Tibial artery (tissue), 4 donors: ENCODE results near the gene POGLUT3.

Source experiments
- DNase-seq, 2 donors: peaks; one replicate each; pipeline ENCODE4 v3.0.0-alpha.2; 2019
- H3K27ac ChIP-seq, 2 donors: fragments of 200-600 bp; sonication (generic) in 1 of 2; 1 replicate in 1 of 2; 2 replicates in 1 of 2; pipeline ENCODE4 v1.5.1; 2018 to 2019; ENCODE audit warnings: mild to moderate bottlenecking in 1 of 2
- H3K27me3 ChIP-seq, 2 donors: fragments of 200-600 bp; sonication (generic) in 1 of 2; one replicate each; pipeline versions ENCODE4 v1.5.1 to v1.6.0; 2016 to 2019
- H3K36me3 ChIP-seq, 3 donors: fragments of 200-600 bp; sonication (generic) in 2 of 3; one replicate each; pipeline ENCODE4 v1.5.1; 2016 to 2019; ENCODE audit warnings: mild to moderate bottlenecking in 2 of 3
- H3K4me1 ChIP-seq, 4 donors: fragments of 200-600 bp; sonication (generic) in 2 of 4; 1 replicate in 3 of 4; 2 replicates in 1 of 4; pipeline ENCODE4 v1.5.1; 2016 to 2019
- H3K4me3 ChIP-seq, 2 donors: fragments of 200-600 bp; sonication (generic) in 1 of 2; 1 replicate in 1 of 2; 2 replicates in 1 of 2; pipeline ENCODE4 v1.5.1; 2018 to 2019; ENCODE audit warnings: mild to moderate bottlenecking in 2 of 2
- H3K9me3 ChIP-seq, 3 donors: fragments of 200-600 bp; sonication (generic) in 1 of 3; one replicate each; pipeline ENCODE4 v1.5.1; 2016 to 2019
- intact Hi-C: fragments of 100-400 bp; cut with DNase I; formaldehyde crosslinking; loops from one replicate; pipeline ENCODE4 v1.15.0; 2023; ENCODE audit warnings: low total_unique reads
- TF ChIP-seq, protein P1 (sequence below), 2 experiments: fragments of 200-600 bp in 1 of 2; fragments of 450-650 bp in 1 of 2; IDR thresholded peaks; one replicate each; pipeline ENCODE4 v1.5.1; 2017 to 2019; ENCODE audit warnings: antibody characterized with exemption in 2 of 2, mild to moderate bottlenecking in 1 of 2, moderate library complexity in 1 of 2

POGLUT3 gene

DNA sequence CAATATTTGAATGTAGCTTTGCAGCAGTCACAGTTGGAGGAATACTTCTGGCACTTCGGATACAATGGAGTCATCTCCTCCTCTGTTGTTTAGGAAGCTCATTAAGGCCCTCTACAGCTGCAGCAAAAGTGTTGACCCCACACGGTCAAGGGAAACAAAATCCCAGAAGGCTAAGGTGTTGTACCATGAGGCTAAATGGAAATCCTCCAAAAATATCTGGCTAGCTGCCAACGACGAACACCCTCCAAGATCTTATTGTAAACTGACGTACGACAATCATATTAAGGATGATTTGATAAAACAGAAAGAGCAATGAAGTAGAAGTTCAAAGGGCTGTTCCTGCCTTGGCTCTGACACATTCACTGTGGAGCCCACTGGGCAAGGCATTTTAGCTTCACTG lies 4.0 kb downstream of the POGLUT3 start:
- peaks cover 0 to 14% (median 6%) of the 10 kb centered on the region in 4 donors for H3K4me1 ChIP-seq
- no peak for DNase-seq
- H3K27ac ChIP-seq, result no peak overlapping the region
- no peaks in the 10 kb centered on the region for H3K9me3 ChIP-seq
- peaks cover 7 to 17% (median 13%) of the 10 kb centered on the region in 3 donors for H3K36me3 ChIP-seq
- H3K27me3 ChIP-seq, result no peaks in the 10 kb centered on the region
- no peak overlapping the region for H3K4me3 ChIP-seq
- TF ChIP-seq, protein P1, sequence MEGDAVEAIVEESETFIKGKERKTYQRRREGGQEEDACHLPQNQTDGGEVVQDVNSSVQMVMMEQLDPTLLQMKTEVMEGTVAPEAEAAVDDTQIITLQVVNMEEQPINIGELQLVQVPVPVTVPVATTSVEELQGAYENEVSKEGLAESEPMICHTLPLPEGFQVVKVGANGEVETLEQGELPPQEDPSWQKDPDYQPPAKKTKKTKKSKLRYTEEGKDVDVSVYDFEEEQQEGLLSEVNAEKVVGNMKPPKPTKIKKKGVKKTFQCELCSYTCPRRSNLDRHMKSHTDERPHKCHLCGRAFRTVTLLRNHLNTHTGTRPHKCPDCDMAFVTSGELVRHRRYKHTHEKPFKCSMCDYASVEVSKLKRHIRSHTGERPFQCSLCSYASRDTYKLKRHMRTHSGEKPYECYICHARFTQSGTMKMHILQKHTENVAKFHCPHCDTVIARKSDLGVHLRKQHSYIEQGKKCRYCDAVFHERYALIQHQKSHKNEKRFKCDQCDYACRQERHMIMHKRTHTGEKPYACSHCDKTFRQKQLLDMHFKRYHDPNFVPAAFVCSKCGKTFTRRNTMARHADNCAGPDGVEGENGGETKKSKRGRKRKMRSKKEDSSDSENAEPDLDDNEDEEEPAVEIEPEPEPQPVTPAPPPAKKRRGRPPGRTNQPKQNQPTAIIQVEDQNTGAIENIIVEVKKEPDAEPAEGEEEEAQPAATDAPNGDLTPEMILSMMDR (IDR thresholded peaks at IDR 0.05), result no peak
- intact Hi-C loops, result loop anchor here (10.0 kb wide), 1 partner anchor 171 kb away; the partner anchor contains the start of gene DDX10

DNA sequence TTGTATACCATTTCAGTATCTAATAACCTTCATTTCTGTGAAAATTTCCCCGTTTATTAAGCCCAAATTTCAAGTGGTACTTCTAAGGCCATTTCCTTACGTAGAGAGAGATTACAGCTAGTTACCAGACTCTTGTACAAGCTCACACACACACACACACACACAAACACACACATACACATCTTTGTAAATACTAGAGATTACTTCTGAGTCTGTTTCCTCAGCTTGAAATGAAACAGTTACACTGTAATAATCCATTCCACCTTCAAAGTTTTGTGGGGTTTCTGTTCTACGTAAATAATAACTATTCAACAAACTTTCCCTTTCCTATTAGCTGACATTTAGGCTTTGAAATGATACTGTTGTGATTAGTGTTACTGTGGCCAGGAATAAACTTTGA lies 6.2 kb downstream of the POGLUT3 start:
- no peak overlapping the region for H3K4me3 ChIP-seq
- intact Hi-C loops, result loop anchor here (10.0 kb wide), 1 partner anchor 173 kb away; the partner anchor contains the start of gene DDX10
- DNase-seq, result no peak
- no peak overlapping the region for H3K27ac ChIP-seq
- no peaks in the 10 kb centered on the region for H3K27me3 ChIP-seq
- no peaks in the 10 kb centered on the region for H3K9me3 ChIP-seq
- TF ChIP-seq, protein P1 (IDR thresholded peaks at IDR 0.05), result no peak
- peaks cover 22 to 30% (median 27%) of the 10 kb centered on the region in 3 donors for H3K36me3 ChIP-seq
- H3K4me1 ChIP-seq, result peaks cover 0 to 11% (median 5%) of the 10 kb centered on the region in 4 donors

DNA sequence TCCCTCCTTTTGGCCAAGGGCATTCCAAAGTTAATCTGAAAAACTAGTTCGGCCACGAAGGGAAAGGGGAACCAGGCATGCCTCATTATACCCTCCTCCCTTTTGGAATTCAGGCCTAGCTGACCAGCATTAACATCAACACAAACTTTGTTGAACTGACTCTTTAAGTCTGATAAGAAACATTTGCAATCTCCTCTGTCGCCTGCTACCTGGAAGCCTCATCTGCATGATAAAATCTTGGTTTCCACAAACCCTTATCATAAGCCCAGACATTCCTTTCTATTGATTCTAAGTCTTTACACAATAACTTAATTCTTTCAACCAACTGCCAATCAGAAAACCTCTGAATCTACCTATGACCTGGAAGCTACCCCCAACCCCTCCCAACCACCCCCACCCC lies 11.4 kb downstream of the POGLUT3 start:
- Histone ChIP-seq H3K27ac (no peak overlapping the region), H3K27me3 (no peaks in the 10 kb centered on the region), H3K4me1 (no peaks in the 10 kb centered on the region), H3K36me3 (peaks cover 62 to 75% (median 72%) of the 10 kb centered on the region in 3 donors), H3K9me3 (no peaks in the 10 kb centered on the region), H3K4me3 (no peak overlapping the region)
- TF ChIP-seq, protein P1 (IDR thresholded peaks at IDR 0.05), result no peak
- no peak for DNase-seq
- intact Hi-C loops, result no loop called here

- DNase-seq, result no peak
- Histone ChIP-seq H3K4me3 (no peak overlapping the region), H3K36me3 (peaks cover 67 to 77% (median 76%) of the 10 kb centered on the region in 3 donors), H3K4me1 (no peaks in the 10 kb centered on the region), H3K9me3 (no peaks in the 10 kb centered on the region), H3K27me3 (no peaks in the 10 kb centered on the region), H3K27ac (no peak overlapping the region)
- TF ChIP-seq, protein P1 (IDR thresholded peaks at IDR 0.05), result no peak
- intact Hi-C loops, result no loop called here
Measured at GRCh38 chr11:108486331-108486730, 11.9 kb downstream of the POGLUT3 start.

- Histone ChIP-seq H3K4me3 (no peak overlapping the region), H3K27me3 (no peaks in the 10 kb centered on the region), H3K9me3 (no peaks in the 10 kb centered on the region), H3K4me1 (no peaks in the 10 kb centered on the region), H3K27ac (no peak overlapping the region), H3K36me3 (peaks cover 56 to 71% (median 67%) of the 10 kb centered on the region in 3 donors)
- TF ChIP-seq, protein P1 (IDR thresholded peaks at IDR 0.05), result no peak
- DNase-seq, result no peak
- intact Hi-C loops, result no loop called here
Measured at GRCh38 chr11:108483163-108483562, 15.0 kb downstream of the POGLUT3 start.
